ENCODE data around the gene TRA2B.

Gene TRA2B

GRCh38 chr3:185942907-185943759 is 5.3 kb upstream of the TRA2B start:
- TF ChIP-seq, protein P1, sequence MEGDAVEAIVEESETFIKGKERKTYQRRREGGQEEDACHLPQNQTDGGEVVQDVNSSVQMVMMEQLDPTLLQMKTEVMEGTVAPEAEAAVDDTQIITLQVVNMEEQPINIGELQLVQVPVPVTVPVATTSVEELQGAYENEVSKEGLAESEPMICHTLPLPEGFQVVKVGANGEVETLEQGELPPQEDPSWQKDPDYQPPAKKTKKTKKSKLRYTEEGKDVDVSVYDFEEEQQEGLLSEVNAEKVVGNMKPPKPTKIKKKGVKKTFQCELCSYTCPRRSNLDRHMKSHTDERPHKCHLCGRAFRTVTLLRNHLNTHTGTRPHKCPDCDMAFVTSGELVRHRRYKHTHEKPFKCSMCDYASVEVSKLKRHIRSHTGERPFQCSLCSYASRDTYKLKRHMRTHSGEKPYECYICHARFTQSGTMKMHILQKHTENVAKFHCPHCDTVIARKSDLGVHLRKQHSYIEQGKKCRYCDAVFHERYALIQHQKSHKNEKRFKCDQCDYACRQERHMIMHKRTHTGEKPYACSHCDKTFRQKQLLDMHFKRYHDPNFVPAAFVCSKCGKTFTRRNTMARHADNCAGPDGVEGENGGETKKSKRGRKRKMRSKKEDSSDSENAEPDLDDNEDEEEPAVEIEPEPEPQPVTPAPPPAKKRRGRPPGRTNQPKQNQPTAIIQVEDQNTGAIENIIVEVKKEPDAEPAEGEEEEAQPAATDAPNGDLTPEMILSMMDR (IDR thresholded peaks at IDR 0.05; ENCODE audit: low read depth, low read length, missing control alignments) = peak; percentile 100
- H3K4me3 ChIP-seq (ENCODE audit: low read depth, low read length) = no peak overlapping the region
- in situ Hi-C loops (cut with HindIII; ENCODE audit: low sequenced_read_pairs) = no loop called here
- peak; percentile 53 for DNase-seq (ENCODE audit: low read depth)

DNA sequence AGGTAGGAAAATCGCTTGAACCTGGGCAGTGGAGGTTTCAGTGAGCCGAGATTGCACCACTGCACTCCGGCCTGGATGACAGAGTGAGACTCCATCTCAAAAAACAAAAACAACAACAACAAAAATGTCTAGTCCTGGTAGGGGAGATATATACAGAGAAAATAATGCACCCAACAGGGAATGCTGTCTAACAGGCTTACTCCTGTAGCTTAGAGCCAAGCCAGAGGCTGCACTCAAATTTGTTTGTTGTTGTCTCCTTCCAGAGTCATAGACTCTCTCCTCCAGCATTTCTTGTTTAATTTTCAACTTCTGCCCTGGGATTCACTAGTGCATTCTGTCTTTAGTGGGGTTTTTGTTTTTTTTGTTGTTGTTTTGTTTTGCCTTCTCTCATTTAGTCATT is 4.6 kb upstream of the TRA2B start:
- TF ChIP-seq, protein P1 (IDR thresholded peaks at IDR 0.05; ENCODE audit: low read depth, low read length, missing control alignments) = no peak
- in situ Hi-C loops (cut with HindIII; ENCODE audit: low sequenced_read_pairs) = no loop called here
- no peak for DNase-seq (ENCODE audit: low read depth)

GRCh38 chr3:185940951-185941350 is 3.1 kb upstream of the TRA2B start:
- no peak overlapping the region for H3K4me3 ChIP-seq (ENCODE audit: low read depth, low read length)
- in situ Hi-C loops (cut with HindIII; ENCODE audit: low sequenced_read_pairs) = no loop called here
- DNase-seq (ENCODE audit: low read depth) = no peak
- TF ChIP-seq, protein P1 (IDR thresholded peaks at IDR 0.05; ENCODE audit: low read depth, low read length, missing control alignments) = no peak

More for the DNA sequence above, 4.6 kb upstream of the TRA2B start:
- H3K4me3 ChIP-seq (ENCODE audit: low read depth, low read length) = no peak overlapping the region

DNA sequence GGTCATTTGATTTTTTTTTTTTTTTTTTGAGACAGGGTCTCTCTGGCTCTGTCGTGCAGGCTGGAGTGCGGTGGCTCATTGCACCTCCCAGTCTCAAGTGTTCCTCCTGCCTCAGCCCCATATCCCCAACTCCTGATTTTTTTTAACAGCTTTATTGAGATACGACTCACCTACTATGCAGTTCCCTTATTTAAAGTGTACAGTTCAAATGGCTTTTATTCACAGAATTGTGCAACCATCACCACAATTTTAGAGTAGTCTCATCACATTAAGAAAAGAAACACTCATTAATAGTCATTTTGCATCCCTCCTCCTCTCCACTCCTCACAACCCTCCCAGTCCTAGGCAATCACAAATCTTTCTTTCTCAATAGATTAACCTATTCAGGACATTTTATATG is 1.9 kb upstream of the TRA2B start:
- in situ Hi-C loops (cut with HindIII; ENCODE audit: low sequenced_read_pairs) = no loop called here
- no peak overlapping the region for H3K4me3 ChIP-seq (ENCODE audit: low read depth, low read length)
- TF ChIP-seq, protein P1 (IDR thresholded peaks at IDR 0.05; ENCODE audit: low read depth, low read length, missing control alignments) = no peak
- no peak for DNase-seq (ENCODE audit: low read depth)

- peak; percentile 70 for DNase-seq (ENCODE audit: low read depth)
- TF ChIP-seq, protein P1 (IDR thresholded peaks at IDR 0.05; ENCODE audit: low read depth, low read length, missing control alignments) = no peak
- H3K4me3 ChIP-seq (ENCODE audit: low read depth, low read length) = peak overlapping the region; percentile 100
- in situ Hi-C loops (cut with HindIII; ENCODE audit: low sequenced_read_pairs) = no loop called here
These were observed 763 bp downstream of the TRA2B start for GRCh38 chr3:185936814-185937688.

DNA sequence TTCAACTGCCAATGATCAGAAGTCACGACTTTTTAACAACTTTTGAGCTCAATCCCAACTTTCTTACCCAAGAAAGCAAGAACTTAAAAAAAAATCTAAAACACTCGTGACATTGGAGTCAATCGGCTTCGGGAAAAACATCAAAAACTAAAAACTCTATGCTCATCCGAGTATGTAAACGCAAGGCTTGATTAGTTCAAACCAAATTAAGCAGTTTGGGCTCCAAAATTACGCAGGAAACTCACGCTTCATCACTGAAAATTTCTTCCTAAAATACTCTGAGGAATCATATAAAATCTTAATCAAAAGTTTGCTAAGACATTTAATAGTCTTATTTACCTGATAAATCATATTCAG is 1.6 kb downstream of the TRA2B start:
- TF ChIP-seq, protein P1 (IDR thresholded peaks at IDR 0.05; ENCODE audit: low read depth, low read length, missing control alignments) = no peak
- DNase-seq (ENCODE audit: low read depth) = no peak
- peak overlapping the region; percentile 100 for H3K4me3 ChIP-seq (ENCODE audit: low read depth, low read length)
- in situ Hi-C loops (cut with HindIII; ENCODE audit: low sequenced_read_pairs) = no loop called here
